ENCODE measurements around the gene PRPSAP1.

PRPSAP1 gene

GRCh38 chr17:76260220-76260619, 93.5 kb downstream of the PRPSAP1 start:
- no peak overlapping the region; the same call in 1 of the 2 replicates for H3K4me3 ChIP-seq (ENCODE audit: low read depth, low read length)
- DNase-seq (ENCODE audit: low read depth) = no peak
- TF ChIP-seq CTCF (IDR thresholded peaks at IDR 0.05; ENCODE audit: low read depth, low read length, missing control alignments) = no peak
